Measurements from ENCODE around the gene VIT. TPM values are rescaled to one million over a fixed set of nuclear protein-coding genes. Genes with fewer than 3 reads are reported as not detected.

The VIT gene
- total RNA-seq, 4 donors from 2014 or later, result 1.4 to 3.6 (median 2.5) TPM; not detected in 1

DNA sequence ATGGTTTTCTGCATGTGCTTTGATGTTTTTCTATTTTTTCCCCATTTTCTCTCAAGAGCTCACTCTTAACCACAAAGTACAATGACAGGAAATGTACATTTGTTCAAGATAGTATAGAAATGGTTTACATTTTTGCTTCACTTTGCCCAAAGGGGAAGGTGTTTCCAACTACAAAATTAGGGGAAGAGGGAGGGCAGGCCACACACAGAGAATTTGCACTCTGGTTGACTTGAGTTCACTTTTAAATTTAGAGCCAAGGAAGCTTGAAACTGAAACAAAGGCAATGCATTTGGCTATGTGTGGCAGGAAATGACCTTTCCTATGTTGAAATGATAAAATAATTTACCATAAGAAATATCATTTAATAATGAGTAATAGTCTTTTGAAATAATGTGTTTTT, 19.1 kb upstream of the VIT start:
- H3K27me3 ChIP-seq, result no peaks in the 10 kb centered on the region
- no peak for DNase-seq
- intact Hi-C loops (cut with DNase I; ENCODE audit: low total_unique reads), result no loop called here
- no peak for TF ChIP-seq POLR2AphosphoS5 (IDR thresholded peaks at IDR 0.05)
- no peak for TF ChIP-seq EP300 (IDR thresholded peaks at IDR 0.05; ENCODE audit: low read depth)
- TF ChIP-seq POLR2A (IDR thresholded peaks at IDR 0.05), result no peak
- TF ChIP-seq, protein P1, sequence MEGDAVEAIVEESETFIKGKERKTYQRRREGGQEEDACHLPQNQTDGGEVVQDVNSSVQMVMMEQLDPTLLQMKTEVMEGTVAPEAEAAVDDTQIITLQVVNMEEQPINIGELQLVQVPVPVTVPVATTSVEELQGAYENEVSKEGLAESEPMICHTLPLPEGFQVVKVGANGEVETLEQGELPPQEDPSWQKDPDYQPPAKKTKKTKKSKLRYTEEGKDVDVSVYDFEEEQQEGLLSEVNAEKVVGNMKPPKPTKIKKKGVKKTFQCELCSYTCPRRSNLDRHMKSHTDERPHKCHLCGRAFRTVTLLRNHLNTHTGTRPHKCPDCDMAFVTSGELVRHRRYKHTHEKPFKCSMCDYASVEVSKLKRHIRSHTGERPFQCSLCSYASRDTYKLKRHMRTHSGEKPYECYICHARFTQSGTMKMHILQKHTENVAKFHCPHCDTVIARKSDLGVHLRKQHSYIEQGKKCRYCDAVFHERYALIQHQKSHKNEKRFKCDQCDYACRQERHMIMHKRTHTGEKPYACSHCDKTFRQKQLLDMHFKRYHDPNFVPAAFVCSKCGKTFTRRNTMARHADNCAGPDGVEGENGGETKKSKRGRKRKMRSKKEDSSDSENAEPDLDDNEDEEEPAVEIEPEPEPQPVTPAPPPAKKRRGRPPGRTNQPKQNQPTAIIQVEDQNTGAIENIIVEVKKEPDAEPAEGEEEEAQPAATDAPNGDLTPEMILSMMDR (IDR thresholded peaks at IDR 0.05), result no peak
- in situ Hi-C loops (cut with MboI; ENCODE audit: low pct_ligation_motif_present in 1 of 4, low pct_unique_long_range_greater_than_20kb in 1 of 4, low sequenced_read_pairs in 3 of 4), result no loop called here
- no peak overlapping the region for H3K27ac ChIP-seq
- no peaks in the 10 kb centered on the region for H3K4me1 ChIP-seq
- H3K4me3 ChIP-seq, result no peak overlapping the region
- H3K36me3 ChIP-seq, result no peaks in the 10 kb centered on the region
- H3K9me3 ChIP-seq, result peaks cover 5 to 6% of the 10 kb centered on the region in 2 donors

GRCh38 chr2:36677996-36678605, 18.4 kb upstream of the VIT start:
- 48 to 59% methylated on average over 4 of the region's 4 CpGs for WGBS, 2 donors (ENCODE audit: low coverage in 1 of 2)
- Histone ChIP-seq H3K4me3 (no peak overlapping the region), H3K27me3 (no peaks in the 10 kb centered on the region), H3K27ac (no peak overlapping the region), H3K36me3 (no peaks in the 10 kb centered on the region), H3K4me1 (no peaks in the 10 kb centered on the region), H3K9me3 (peaks cover 5 to 6% of the 10 kb centered on the region in 2 donors)
- intact Hi-C loops (cut with DNase I; ENCODE audit: low total_unique reads) (no loop called here), in situ Hi-C loops (cut with MboI; ENCODE audit: low pct_ligation_motif_present in 1 of 4, low pct_unique_long_range_greater_than_20kb in 1 of 4, low sequenced_read_pairs in 3 of 4) (no loop called here)
- no peak for DNase-seq
- TF ChIP-seq POLR2A (IDR thresholded peaks at IDR 0.05) (no peak), POLR2AphosphoS5 (IDR thresholded peaks at IDR 0.05) (no peak), EP300 (IDR thresholded peaks at IDR 0.05; ENCODE audit: low read depth) (no peak)
- TF ChIP-seq, protein P1 (IDR thresholded peaks at IDR 0.05), result no peak

GRCh38 chr2:36678856-36679255, 17.7 kb upstream of the VIT start:
- WGBS, 2 donors (ENCODE audit: low coverage in 1 of 2), result 94 to 100% methylated on average over 1 of the region's 1 CpG
- Histone ChIP-seq H3K36me3 (no peaks in the 10 kb centered on the region), H3K9me3 (peaks cover 5 to 6% of the 10 kb centered on the region in 2 donors), H3K27ac (no peak overlapping the region), H3K4me1 (no peaks in the 10 kb centered on the region), H3K4me3 (no peak overlapping the region), H3K27me3 (no peaks in the 10 kb centered on the region)
- no peak for TF ChIP-seq POLR2AphosphoS5 (IDR thresholded peaks at IDR 0.05)
- TF ChIP-seq, protein P1 (IDR thresholded peaks at IDR 0.05), result no peak
- no peak for TF ChIP-seq EP300 (IDR thresholded peaks at IDR 0.05; ENCODE audit: low read depth)
- TF ChIP-seq POLR2A (IDR thresholded peaks at IDR 0.05), result no peak
- DNase-seq, result no peak
- in situ Hi-C loops (cut with MboI; ENCODE audit: low pct_ligation_motif_present in 1 of 4, low pct_unique_long_range_greater_than_20kb in 1 of 4, low sequenced_read_pairs in 3 of 4), result no loop called here
- intact Hi-C loops (cut with DNase I; ENCODE audit: low total_unique reads), result no loop called here

- TF ChIP-seq EP300 (IDR thresholded peaks at IDR 0.05; ENCODE audit: low read depth), result no peak
- no peak for TF ChIP-seq POLR2A (IDR thresholded peaks at IDR 0.05)
- no peak for TF ChIP-seq POLR2AphosphoS5 (IDR thresholded peaks at IDR 0.05)
- TF ChIP-seq, protein P1 (IDR thresholded peaks at IDR 0.05), result no peak
These were observed 16.5 kb upstream of the VIT start for GRCh38 chr2:36680012-36680411.

More at GRCh38 chr2:36680012-36680411, 16.5 kb upstream of the VIT start:
- H3K36me3 ChIP-seq, result no peaks in the 10 kb centered on the region
- peaks cover 5 to 6% of the 10 kb centered on the region in 2 donors for H3K9me3 ChIP-seq
- H3K27ac ChIP-seq, result no peak overlapping the region
- in situ Hi-C loops (cut with MboI; ENCODE audit: low pct_ligation_motif_present in 1 of 4, low pct_unique_long_range_greater_than_20kb in 1 of 4, low sequenced_read_pairs in 3 of 4), result no loop called here
- H3K4me3 ChIP-seq, result no peak overlapping the region
- H3K27me3 ChIP-seq, result no peaks in the 10 kb centered on the region
- DNase-seq, result no peak
- H3K4me1 ChIP-seq, result no peaks in the 10 kb centered on the region
- intact Hi-C loops (cut with DNase I; ENCODE audit: low total_unique reads), result no loop called here
- WGBS, 2 donors (ENCODE audit: low coverage in 1 of 2), result 22 to 40% methylated on average over 1 to 2 of the region's 2 CpGs
